ENCODE measurements around the gene HGF. TPM values are rescaled to one million over a fixed set of nuclear protein-coding genes. Genes with fewer than 3 reads are reported as not detected.

The HGF gene
- polyA plus RNA-seq, 1 of the 3 experiments (the other 2 are of a cell fraction): 1.5 TPM

GRCh38 chr7:81721437-81721836, 48.4 kb downstream of the HGF start:
- H4K20me1 ChIP-seq (ENCODE audit: insufficient read depth): no peaks in the 10 kb centered on the region
- TF ChIP-seq RAD21 (IDR thresholded peaks at IDR 0.05; ENCODE audit: low read length) (no peak), PBX3 (IDR thresholded peaks at IDR 0.05) (peak; percentile 50), JUND (IDR thresholded peaks at IDR 0.05) (0 out of 2 replicates have a peak, but pooled peaks have one; percentile 21), SIN3A (IDR thresholded peaks at IDR 0.05; ENCODE audit: borderline replicate concordance, low read depth, low read length) (no peak), EZH2phosphoT487 (IDR thresholded peaks at IDR 0.05; ENCODE audit: borderline replicate concordance, low read depth) (no peak), IRF3 (IDR thresholded peaks at IDR 0.05; ENCODE audit: low read depth, low read length) (no peak), ELF1 (IDR thresholded peaks at IDR 0.05) (no peak)
- no peak overlapping the region for H2AFZ ChIP-seq (ENCODE audit: low read depth)
- H3F3A ChIP-seq (replicated peaks; ENCODE audit: insufficient read depth): peaks cover 10% of the 10 kb centered on the region
- no peaks in the 10 kb centered on the region for H3K9me3 ChIP-seq
- no peak overlapping the region for H3K27ac ChIP-seq (ENCODE audit: low read depth in 2 of 2, low read length in 1 of 2)
- no peaks in the 10 kb centered on the region for H3K9me2 ChIP-seq
- WGBS (ENCODE audit: low lambda C conversion rate): 69% methylated on average over 2 of the region's 2 CpGs
- H3K27me3 ChIP-seq (ENCODE audit: insufficient read depth): no peaks in the 10 kb centered on the region
- CTCF ChIA-PET: interaction anchor here (1.1 kb wide), 1 partner anchor 10 kb away, joined by 3 read pairs; no protein-coding TSS in a partner anchor
- POLR2A ChIA-PET: no interaction called here
- H3K79me2 ChIP-seq (ENCODE audit: insufficient read depth): no peaks in the 10 kb centered on the region
- H3K9ac ChIP-seq: no peak overlapping the region
- H3K4me1 ChIP-seq (ENCODE audit: control insufficient read depth in 1 of 2, insufficient read depth in 2 of 2, low read depth in 1 of 2, low read length in 1 of 2): peaks cover 6 to 11% of the 10 kb centered on the region in 2 experiments; a peak in 3 of 4 replicates
- no peak for DNase-seq
- H3K4me2 ChIP-seq: no peak overlapping the region
- H3K36me3 ChIP-seq (replicated peaks in 1 of 2; ENCODE audit: control insufficient read depth in 1 of 2, insufficient read depth in 2 of 2, low read length in 1 of 2): no peaks in the 10 kb centered on the region
- no peak overlapping the region for H3K4me3 ChIP-seq (ENCODE audit: low read depth in 2 of 2, low read length in 1 of 2)

- Histone ChIP-seq H3K79me2 (ENCODE audit: insufficient read depth) (no peaks in the 10 kb centered on the region), H3K4me3 (ENCODE audit: low read depth in 2 of 2, low read length in 1 of 2) (no peak overlapping the region), H3K27ac (ENCODE audit: low read depth in 2 of 2, low read length in 1 of 2) (no peak overlapping the region), H3K4me2 (no peak overlapping the region), H2AFZ (ENCODE audit: low read depth) (no peak overlapping the region), H3K9me2 (no peaks in the 10 kb centered on the region), H3K9ac (no peak overlapping the region), H3K36me3 (replicated peaks in 1 of 2; ENCODE audit: control insufficient read depth in 1 of 2, insufficient read depth in 2 of 2, low read length in 1 of 2) (no peaks in the 10 kb centered on the region), H3K27me3 (ENCODE audit: insufficient read depth) (no peaks in the 10 kb centered on the region), H3F3A (replicated peaks; ENCODE audit: insufficient read depth) (no peaks in the 10 kb centered on the region), H3K4me1 (ENCODE audit: control insufficient read depth in 1 of 2, insufficient read depth in 2 of 2, low read depth in 1 of 2, low read length in 1 of 2) (peaks cover 0 to 5% of the 10 kb centered on the region in 2 experiments; a peak in 2 of 4 replicates), H3K9me3 (no peaks in the 10 kb centered on the region), H4K20me1 (ENCODE audit: insufficient read depth) (no peaks in the 10 kb centered on the region)
- POLR2A ChIA-PET: no interaction called here
- DNase-seq: no peak
- TF ChIP-seq RXRA (IDR thresholded peaks at IDR 0.05; ENCODE audit: borderline replicate concordance, low read depth): no peak
- TF ChIP-seq TAF1 (IDR thresholded peaks at IDR 0.05; ENCODE audit: borderline replicate concordance, low read depth, low read length): no peak
- no peak for TF ChIP-seq YY1 (IDR thresholded peaks at IDR 0.05; ENCODE audit: low read depth)
- CTCF ChIA-PET: interaction anchor here (1.2 to 5.6 kb wide), 3 partner anchors 21 to 220 kb away, joined by 3 to 72 read pairs (median 3); no protein-coding TSS in a partner anchor
Measured at GRCh38 chr7:81719865-81720264, 50.0 kb downstream of the HGF start.

Data from SK-N-SH (cell line).